ENCODE results near the gene HM13. TPM values are rescaled to one million over a fixed set of nuclear protein-coding genes. Genes with fewer than 3 reads are reported as not detected.
A peak's percentile ranks its signal among the peaks of the same experiment; 100 is the strongest.

Gene HM13
- total and polyA plus RNA-seq, 2 of the 13 experiments (the other 11 are each of a cell fraction or from before 2014, with no cell fraction given): 118 to 243 TPM

GRCh38 chr20:31569163-31570020 lies 55.1 kb downstream of the HM13 start (continued):
- TF ChIP-seq ZNF609 (CRISPR knock-in tag; IDR thresholded peaks at IDR 0.05; ENCODE audit: borderline replicate concordance): no peak
- TF ChIP-seq TFAP4 (IDR thresholded peaks at IDR 0.05; ENCODE audit: borderline replicate concordance, low read depth): peak; percentile 38; the same call in 1 of the 2 replicates
- TF ChIP-seq ZBTB20 (CRISPR knock-in tag; IDR thresholded peaks at IDR 0.05; ENCODE audit: borderline replicate concordance, low read depth): no peak
- peak; percentile 53 for TF ChIP-seq POLR2G (IDR thresholded peaks at IDR 0.05; ENCODE audit: low read depth, low read length)
- peak; percentile 76 for TF ChIP-seq RARA (CRISPR knock-in tag; IDR thresholded peaks at IDR 0.05)
- TF ChIP-seq ZNF234 (CRISPR knock-in tag; conservative IDR thresholded peaks at IDR 0.05): no peak
- TF ChIP-seq SALL1 (CRISPR knock-in tag; IDR thresholded peaks at IDR 0.05): peak; percentile 45; the same call in 1 of the 2 replicates
- TF ChIP-seq ZBTB38 (CRISPR knock-in tag; IDR thresholded peaks at IDR 0.05): peak; percentile 55; the same call in 1 of the 2 replicates
- TF ChIP-seq ZNF205 (CRISPR knock-in tag; IDR thresholded peaks at IDR 0.05): peak; percentile 17; the same call in 1 of the 2 replicates
- TF ChIP-seq MAZ (IDR thresholded peaks at IDR 0.05; ENCODE audit: borderline replicate concordance, low read depth, low read length): peak; percentile 75; the same call in 1 of the 2 replicates
- TF ChIP-seq MAZ (CRISPR knock-in tag; IDR thresholded peaks at IDR 0.05; ENCODE audit: low read depth): peak; percentile 52
- 0 out of 2 replicates have a peak, but pooled peaks have one; percentile 77 for TF ChIP-seq ZNF142 (CRISPR knock-in tag; IDR thresholded peaks at IDR 0.05)
- peak; percentile 66; the same call in 1 of the 2 replicates for TF ChIP-seq TBX2 (CRISPR knock-in tag; IDR thresholded peaks at IDR 0.05; ENCODE audit: borderline replicate concordance)
- TF ChIP-seq PATZ1 (CRISPR knock-in tag; IDR thresholded peaks at IDR 0.05): peak; percentile 82

All from HepG2 (cell line).